Measurements from ENCODE around the gene COL15A1. TPM values are rescaled to one million over a fixed set of nuclear protein-coding genes. Genes with fewer than 3 reads are reported as not detected.

The COL15A1 gene
- total and polyA plus RNA-seq, 2 of the 8 experiments (the other 6 are each of a cell fraction or from before 2014, with no cell fraction given) = 0.12 to 0.15 TPM

DNA sequence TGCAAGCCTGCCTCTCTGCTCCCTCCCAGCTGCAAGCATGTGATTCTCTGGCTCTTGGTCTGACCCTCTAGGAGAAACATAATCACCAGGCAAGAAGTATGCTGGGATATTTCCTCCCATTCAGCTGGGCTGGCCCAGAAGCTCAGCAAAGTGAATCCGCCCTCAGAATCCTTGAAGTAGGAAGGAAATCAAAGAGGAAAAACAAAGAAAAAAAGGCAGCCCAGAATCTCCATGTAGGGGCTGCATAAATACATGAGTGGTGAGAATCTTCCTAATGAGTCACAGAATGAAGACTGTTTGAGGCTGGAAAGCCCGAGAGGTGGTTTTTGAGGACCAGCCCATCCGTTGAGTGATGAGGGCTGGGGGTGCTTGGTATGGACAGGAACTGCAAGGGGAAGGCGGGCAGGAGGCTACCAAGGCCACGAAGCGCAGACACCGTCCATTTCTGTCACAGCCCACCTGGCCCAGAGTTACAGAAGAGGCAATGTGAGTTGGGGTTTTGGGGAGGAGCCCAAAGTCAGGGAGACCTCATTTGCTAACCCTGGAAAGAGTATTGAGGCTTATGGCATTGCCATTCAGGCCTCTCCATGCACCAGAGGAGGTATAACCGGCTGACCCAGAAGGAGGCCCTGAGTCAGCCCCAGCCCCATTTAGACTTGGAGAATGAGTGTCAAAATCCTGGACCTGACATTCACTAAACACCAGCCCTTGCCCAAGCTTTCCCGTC is 127.8 kb downstream of the COL15A1 start:
- Histone ChIP-seq H3K4me1 (replicated peaks in 1 of 4; ENCODE audit: control insufficient read depth in 3 of 4, insufficient read depth in 4 of 4, low read length in 3 of 4) (no peaks in the 10 kb centered on the region), H2AFZ (ENCODE audit: low read length) (no peak overlapping the region), H3K36me3 (ENCODE audit: control insufficient read depth in 2 of 4, insufficient read depth in 4 of 4, low read length in 3 of 4) (no peaks in the 10 kb centered on the region), H3K23ac (ENCODE audit: insufficient read length) (no peak overlapping the region), H3K4ac (replicated peaks; ENCODE audit: insufficient read length, low read depth, low read length) (no peak overlapping the region), H3K9ac (replicated peaks in 1 of 4; ENCODE audit: extremely low read depth in 1 of 4, low read depth in 3 of 4, low read length in 3 of 4) (no peak overlapping the region), H2BK12ac (ENCODE audit: low read depth, low read length) (no peak overlapping the region), H3K14ac (ENCODE audit: insufficient read length) (no peak overlapping the region), H2BK15ac (ENCODE audit: low read length) (no peak overlapping the region), H2BK20ac (ENCODE audit: low read length) (no peak overlapping the region), H4K20me1 (replicated peaks in 1 of 2; ENCODE audit: control insufficient read depth in 1 of 2, insufficient read depth in 2 of 2, low read length in 2 of 2) (no peaks in the 10 kb centered on the region), H3K4me2 (ENCODE audit: insufficient read depth in 1 of 2, low read depth in 2 of 2, low read length in 2 of 2) (no peak overlapping the region), H2AK5ac (ENCODE audit: low read depth, low read length) (no peak overlapping the region), H3K79me1 (ENCODE audit: low read depth, low read length) (no peaks in the 10 kb centered on the region), H4K91ac (replicated peaks; ENCODE audit: insufficient read length, low read length) (no peak overlapping the region), H3K79me2 (ENCODE audit: control insufficient read depth in 1 of 2, insufficient read depth in 2 of 2, low read length in 2 of 2) (no peaks in the 10 kb centered on the region), H2BK120ac (replicated peaks; ENCODE audit: low read depth, low read length) (no peak overlapping the region), H3K27ac (ENCODE audit: low read depth, low read length) (no peak overlapping the region), H3K56ac (replicated peaks; ENCODE audit: insufficient read length, low read depth, low read length) (no peak overlapping the region), H3K18ac (ENCODE audit: extremely low read depth, low read length) (no peak overlapping the region), H3K27me3 (replicated peaks in 1 of 4; ENCODE audit: control insufficient read depth in 3 of 4, extremely low read depth in 1 of 4, insufficient read depth in 3 of 4, low read length in 3 of 4) (no peaks in the 10 kb centered on the region), H3K4me3 (ENCODE audit: extremely low read depth in 1 of 4, insufficient read depth in 2 of 4, low read depth in 3 of 4, low read length in 4 of 4) (no peak overlapping the region), H2BK5ac (ENCODE audit: low read depth, low read length) (no peak overlapping the region), H3K9me3 (ENCODE audit: insufficient read depth in 2 of 2, low read depth in 1 of 2, low read length in 1 of 2) (no peaks in the 10 kb centered on the region), H4K5ac (ENCODE audit: insufficient read length, low read depth, low read length) (no peak overlapping the region), H4K8ac (ENCODE audit: extremely low read depth, insufficient read depth, low read length) (no peak overlapping the region), H3K23me2 (ENCODE audit: low read depth, low read length) (no peaks in the 10 kb centered on the region; the same call in 1 of the 2 replicates)
- 84% methylated on average over 8 of the region's 9 CpGs; no CpG with 5 or more reads in 1 of the 2 experiments for WGBS, 2 experiments (ENCODE audit: extremely low coverage in 1 of 2, insufficient coverage in 1 of 2, insufficient read length in 1 of 2, insufficient replicate concordance in 2 of 2, low coverage in 1 of 2, low lambda C conversion rate in 2 of 2, missing lambda C conversion rate in 1 of 2)
- CTCF ChIA-PET (ENCODE audit: partially characterized antibody) = interaction anchor here (0.6 kb wide), 1 partner anchor 55 kb away, joined by 5 read pairs; no protein-coding TSS in a partner anchor
- POLR2A ChIA-PET (ENCODE audit: partially characterized antibody) = no interaction called here
- DNase-seq (ENCODE audit: low read depth in 1 of 2, low spot score in 2 of 2) = no peak
- FAIRE-seq = no peak
- TF ChIP-seq JUND (IDR thresholded peaks at IDR 0.05; ENCODE audit: low read length) (no peak), SP4 (IDR thresholded peaks at IDR 0.05; ENCODE audit: low read length) (no peak), RBBP5 (IDR thresholded peaks at IDR 0.05; ENCODE audit: borderline replicate concordance, low read depth, low read length) (no peak), NANOG (IDR thresholded peaks at IDR 0.05; ENCODE audit: insufficient read depth, low read depth, low read length, poor library complexity, severe bottlenecking) (no peak), BACH1 (IDR thresholded peaks at IDR 0.05; ENCODE audit: low read length) (no peak)

Data from H1 (cell line).